Endothelial cell of umbilical vein (primary cell): Measurements from ENCODE around the gene CMSS1. TPM values are rescaled to one million over a fixed set of nuclear protein-coding genes. Genes with fewer than 3 reads are reported as not detected.

Experiments
- BruUV-seq: library from RNA; stranded (reverse); fragments of 400-500 nt; replicated peaks from 2 replicates; lab custom pipeline; 2021; lab: Mats Ljungman, UMichigan
- CTCF ChIA-PET: fragments of 300-600, 350-600 bp; sonication (Branson Sonifier 250); formaldehyde crosslinking; loops from one replicate; lab custom pipeline; 2021; ENCODE audit warnings: antibody characterized with exemption, inconsistent platforms; lab: Charles Lee
- POLR2A ChIA-PET: fragments of 300-600, 350-600 bp; sonication (Branson Sonifier 250); formaldehyde crosslinking; loops from one replicate; lab custom pipeline; 2021; ENCODE audit warnings: antibody characterized with exemption, inconsistent platforms; lab: Charles Lee
- DNase-seq: peaks from one replicate; pipeline ENCODE4 v3.0.0-alpha.2; 2011; ENCODE audit warnings: low read depth, low spot score
- FAIRE-seq: peaks from 2 replicates; lab custom pipeline; 2011; peaks lifted over from hg19 to GRCh38; lab: Jason Lieb, UNC
- H2AFZ ChIP-seq: 2 replicates; pipeline ENCODE4 v1.6.0; 2012; ENCODE audit warnings: low read depth, low read length, control low read depth, inconsistent platforms
- H3K27ac ChIP-seq: 2 replicates; pipeline ENCODE4 v1.5.1; 2011; ENCODE audit warnings: low read depth, mild to moderate bottlenecking, control low read depth, low read length, moderate library complexity; ENCODE audit not compliant: insufficient read depth
- H3K27me3 ChIP-seq, 2 experiments: 2 replicates each; pipeline versions ENCODE4 v1.6.0 to v1.6.1; 2011; ENCODE audit warnings: low read length in 2 of 2, mixed read lengths in 1 of 2; ENCODE audit not compliant: control insufficient read depth in 2 of 2, insufficient read depth in 2 of 2
- H3K36me3 ChIP-seq, 2 experiments: 2 replicates in 1 of 2; 3 replicates in 1 of 2; pipeline ENCODE4 v1.5.1; 2011; ENCODE audit warnings: low read length in 2 of 2, mild to moderate bottlenecking in 1 of 2, moderate library complexity in 1 of 2; ENCODE audit not compliant: control insufficient read depth in 2 of 2, insufficient read depth in 2 of 2; ENCODE audit errors: extremely low read depth in 1 of 2
- H3K4me1 ChIP-seq: 3 replicates; pipeline ENCODE4 v1.5.1; 2011; ENCODE audit warnings: mild to moderate bottlenecking, low read length; ENCODE audit not compliant: control insufficient read depth, insufficient read depth; ENCODE audit errors: extremely low read depth
- H3K4me2 ChIP-seq: 2 replicates; pipeline ENCODE4 v1.6.1; 2011; ENCODE audit warnings: low read length, control low read depth, mixed read lengths; ENCODE audit not compliant: insufficient read depth
- H3K4me3 ChIP-seq, 3 experiments: fragments of 200-600 bp in 1 of 3; sonication (generic), shearing (Covaris generic) in 1 of 3; replicated peaks in 1 of 3; 2 replicates each; pipeline ENCODE4 v1.5.1; 2011 to 2016; ENCODE audit warnings: control low read depth in 3 of 3, low read length in 3 of 3, mild to moderate bottlenecking in 2 of 3, inconsistent platforms in 1 of 3, low read depth in 1 of 3, moderate library complexity in 1 of 3; ENCODE audit not compliant: insufficient read depth in 1 of 3
- H3K79me2 ChIP-seq: 2 replicates; pipeline ENCODE4 v1.6.0; 2012; ENCODE audit warnings: low read length, inconsistent platforms; ENCODE audit not compliant: control insufficient read depth, insufficient read depth
- H3K9ac ChIP-seq: replicated peaks from 2 replicates; pipeline ENCODE3; 2011; ENCODE audit warnings: low read length, control low read depth; ENCODE audit not compliant: insufficient read depth; ENCODE audit errors: extremely low read depth
- H3K9me1 ChIP-seq: replicated peaks from 3 replicates; pipeline ENCODE4 v1.6.0; 2011; ENCODE audit warnings: mild to moderate bottlenecking, low read length; ENCODE audit not compliant: control insufficient read depth, insufficient read depth; ENCODE audit errors: extremely low read depth
- H3K9me3 ChIP-seq: replicated peaks from 2 replicates; pipeline ENCODE4 v1.5.1; 2012; ENCODE audit warnings: low read length, inconsistent platforms; ENCODE audit not compliant: control insufficient read depth, insufficient read depth
- H4K20me1 ChIP-seq: replicated peaks from 2 replicates; pipeline ENCODE3; 2011; ENCODE audit warnings: mild to moderate bottlenecking, low read length; ENCODE audit not compliant: control insufficient read depth, insufficient read depth; ENCODE audit errors: extremely low read depth
- EZH2 ChIP-seq: IDR thresholded peaks from 2 replicates; pipeline ENCODE4 v1.6.1; 2012; ENCODE audit warnings: borderline replicate concordance, low read depth, mild to moderate bottlenecking, moderate library complexity, low read length, inconsistent platforms; ENCODE audit not compliant: severe bottlenecking
- FOS ChIP-seq: IDR thresholded peaks from 2 replicates; pipeline ENCODE4 v1.6.1; 2011; ENCODE audit warnings: mild to moderate bottlenecking, low read length, moderate library complexity, borderline replicate concordance; ENCODE audit not compliant: insufficient read depth
- GATA2 ChIP-seq: IDR thresholded peaks from 2 replicates; pipeline ENCODE4 v1.7.0; 2011; ENCODE audit warnings: low read depth, mild to moderate bottlenecking, moderate library complexity, mixed read lengths, low read length; ENCODE audit not compliant: insufficient read length, insufficient read depth
- JUN ChIP-seq: IDR thresholded peaks from 2 replicates; pipeline ENCODE4 v1.6.1; 2011; ENCODE audit warnings: borderline replicate concordance, low read depth; ENCODE audit not compliant: insufficient read length, insufficient read depth
- MYC ChIP-seq: IDR thresholded peaks from one replicate; pipeline ENCODE4 v1.6.1; 2011; ENCODE audit warnings: mild to moderate bottlenecking, low read depth, low read length
- POLR2A ChIP-seq: IDR thresholded peaks from 2 replicates; pipeline ENCODE4 v1.6.1; 2012; ENCODE audit warnings: low read depth, mild to moderate bottlenecking, control low read depth, low read length
- POLR2AphosphoS5 ChIP-seq: IDR thresholded peaks from 2 replicates; pipeline ENCODE4 v1.6.1; 2012; ENCODE audit warnings: low read depth, mild to moderate bottlenecking, control low read depth, low read length, moderate library complexity; ENCODE audit not compliant: insufficient read depth
- dilution Hi-C: fragments of 300-500 bp; cut with MboI; formaldehyde crosslinking; loops from one replicate; pipeline ENCODE4 v1.15.0; 2019; ENCODE audit warnings: low sequenced_read_pairs; ENCODE audit not compliant: extremely low pct_ligation_motif_present
- intact Hi-C: fragments of 100-400 bp; cut with micrococcal nuclease; formaldehyde crosslinking; loops from one replicate; pipeline ENCODE4 v1.10.0; 2022
- polyA plus RNA-seq, 4 experiments: library from polyadenylated mRNA; depleted of rRNA in 3 of 4; stranded (reverse) in 3 of 4; unstranded in 1 of 4; fragments of >200 nt; gene quantifications; 2 replicates each; pipeline versions ENCODE4 v1.2.1 to v1.2.3, GENCODE V29; 2011 to 2012; ENCODE audit warnings: missing spikeins in 1 of 4
- total RNA-seq: library from RNA; stranded (reverse); gene quantifications from 2 replicates; pipeline ENCODE4 v1.2.3, GENCODE V29; 2021
- TF ChIP-seq, protein P1 (sequence below): IDR thresholded peaks from 2 replicates; pipeline ENCODE4 v1.6.1; 2011; ENCODE audit not compliant: insufficient read depth, insufficient read length
- TF ChIP-seq, protein P2 (sequence below), 2 donors: IDR thresholded peaks; 1 replicate in 1 of 2; 2 replicates in 1 of 2; pipeline ENCODE4 v1.5.1; 2011; ENCODE audit warnings: low read length in 2 of 2, mild to moderate bottlenecking in 2 of 2, moderate library complexity in 2 of 2, control low read depth in 1 of 2, inconsistent platforms in 1 of 2, low read depth in 1 of 2; ENCODE audit not compliant: insufficient read depth in 1 of 2; ENCODE audit errors: extremely low read depth in 1 of 2

Gene CMSS1
- total and polyA plus RNA-seq, 2 donors (not counting 3 experiments of a cell fraction or from before 2014, with no cell fraction given) = 9.7 to 60.6 TPM

DNA sequence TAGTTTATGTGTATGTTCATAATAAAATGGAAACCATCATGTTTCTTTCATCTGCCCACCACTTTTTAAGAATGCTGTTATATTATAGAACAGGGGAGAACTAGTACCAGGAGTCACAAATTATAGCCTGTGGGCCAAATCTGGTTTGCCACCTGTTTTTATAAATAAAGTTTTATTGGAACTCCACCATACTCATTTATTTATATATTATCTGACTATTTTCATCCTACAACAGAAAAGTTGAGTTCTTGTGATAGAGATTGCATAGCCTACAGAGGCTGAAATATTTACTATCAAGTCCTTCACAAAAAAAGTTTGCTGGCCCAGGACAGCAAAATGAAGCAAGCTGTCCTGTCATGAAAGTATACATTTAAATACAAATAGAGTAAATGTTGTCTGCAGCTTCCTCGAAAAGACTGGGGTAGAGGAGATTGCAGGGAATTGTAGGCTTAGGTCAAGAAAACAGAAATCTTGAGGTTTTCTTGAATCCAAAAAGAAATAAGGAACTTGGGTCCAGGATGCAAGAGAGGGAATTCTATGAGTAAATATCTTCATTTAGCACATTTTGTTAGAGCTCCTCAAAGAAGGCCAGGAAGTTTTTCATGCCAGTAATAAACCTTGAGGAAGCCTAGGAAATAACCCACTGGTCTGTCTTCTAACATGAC lies 255.5 kb downstream of the CMSS1 start:
- no peak overlapping the region for H3K9ac ChIP-seq
- no TSS peak for BruUV-seq

More for the DNA sequence above, 255.5 kb downstream of the CMSS1 start:
- Histone ChIP-seq H3K4me2 (no peak overlapping the region), H2AFZ (no peak overlapping the region), H4K20me1 (no peaks in the 10 kb centered on the region), H3K27ac (no peak overlapping the region), H3K36me3 (no peaks in the 10 kb centered on the region), H3K9me3 (no peaks in the 10 kb centered on the region), H3K4me1 (peaks cover 18% of the 10 kb centered on the region), H3K79me2 (no peaks in the 10 kb centered on the region), H3K27me3 (no peaks in the 10 kb centered on the region), H3K4me3 (no peak overlapping the region), H3K9me1 (no peaks in the 10 kb centered on the region)
- CTCF ChIA-PET = interaction anchor here (1.0 to 8.9 kb wide), 5 partner anchors 11 to 230 kb away, joined by 3 to 197 read pairs (median 4); no protein-coding TSS in a partner anchor
- intact Hi-C loops (no loop called here), dilution Hi-C loops (no loop called here)
- no peak for TF ChIP-seq EZH2
- TF ChIP-seq, protein P1, sequence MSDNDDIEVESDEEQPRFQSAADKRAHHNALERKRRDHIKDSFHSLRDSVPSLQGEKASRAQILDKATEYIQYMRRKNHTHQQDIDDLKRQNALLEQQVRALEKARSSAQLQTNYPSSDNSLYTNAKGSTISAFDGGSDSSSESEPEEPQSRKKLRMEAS = no peak
- TF ChIP-seq, protein P2, sequence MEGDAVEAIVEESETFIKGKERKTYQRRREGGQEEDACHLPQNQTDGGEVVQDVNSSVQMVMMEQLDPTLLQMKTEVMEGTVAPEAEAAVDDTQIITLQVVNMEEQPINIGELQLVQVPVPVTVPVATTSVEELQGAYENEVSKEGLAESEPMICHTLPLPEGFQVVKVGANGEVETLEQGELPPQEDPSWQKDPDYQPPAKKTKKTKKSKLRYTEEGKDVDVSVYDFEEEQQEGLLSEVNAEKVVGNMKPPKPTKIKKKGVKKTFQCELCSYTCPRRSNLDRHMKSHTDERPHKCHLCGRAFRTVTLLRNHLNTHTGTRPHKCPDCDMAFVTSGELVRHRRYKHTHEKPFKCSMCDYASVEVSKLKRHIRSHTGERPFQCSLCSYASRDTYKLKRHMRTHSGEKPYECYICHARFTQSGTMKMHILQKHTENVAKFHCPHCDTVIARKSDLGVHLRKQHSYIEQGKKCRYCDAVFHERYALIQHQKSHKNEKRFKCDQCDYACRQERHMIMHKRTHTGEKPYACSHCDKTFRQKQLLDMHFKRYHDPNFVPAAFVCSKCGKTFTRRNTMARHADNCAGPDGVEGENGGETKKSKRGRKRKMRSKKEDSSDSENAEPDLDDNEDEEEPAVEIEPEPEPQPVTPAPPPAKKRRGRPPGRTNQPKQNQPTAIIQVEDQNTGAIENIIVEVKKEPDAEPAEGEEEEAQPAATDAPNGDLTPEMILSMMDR (IDR thresholded peaks at IDR 0.05; ENCODE audit: extremely low read depth in 1 of 2, insufficient read depth in 1 of 2, low read depth in 1 of 2, low read length in 2 of 2) = no peak
- no peak for TF ChIP-seq JUN
- no peak for TF ChIP-seq MYC
- no peak for TF ChIP-seq POLR2AphosphoS5
- TF ChIP-seq POLR2A = no peak
- no peak for TF ChIP-seq FOS
- no peak for TF ChIP-seq GATA2
- FAIRE-seq (no peak), DNase-seq (no peak)
- POLR2A ChIA-PET = no interaction called here
